Measurements from ENCODE around the gene SUPT3H.

DNA sequence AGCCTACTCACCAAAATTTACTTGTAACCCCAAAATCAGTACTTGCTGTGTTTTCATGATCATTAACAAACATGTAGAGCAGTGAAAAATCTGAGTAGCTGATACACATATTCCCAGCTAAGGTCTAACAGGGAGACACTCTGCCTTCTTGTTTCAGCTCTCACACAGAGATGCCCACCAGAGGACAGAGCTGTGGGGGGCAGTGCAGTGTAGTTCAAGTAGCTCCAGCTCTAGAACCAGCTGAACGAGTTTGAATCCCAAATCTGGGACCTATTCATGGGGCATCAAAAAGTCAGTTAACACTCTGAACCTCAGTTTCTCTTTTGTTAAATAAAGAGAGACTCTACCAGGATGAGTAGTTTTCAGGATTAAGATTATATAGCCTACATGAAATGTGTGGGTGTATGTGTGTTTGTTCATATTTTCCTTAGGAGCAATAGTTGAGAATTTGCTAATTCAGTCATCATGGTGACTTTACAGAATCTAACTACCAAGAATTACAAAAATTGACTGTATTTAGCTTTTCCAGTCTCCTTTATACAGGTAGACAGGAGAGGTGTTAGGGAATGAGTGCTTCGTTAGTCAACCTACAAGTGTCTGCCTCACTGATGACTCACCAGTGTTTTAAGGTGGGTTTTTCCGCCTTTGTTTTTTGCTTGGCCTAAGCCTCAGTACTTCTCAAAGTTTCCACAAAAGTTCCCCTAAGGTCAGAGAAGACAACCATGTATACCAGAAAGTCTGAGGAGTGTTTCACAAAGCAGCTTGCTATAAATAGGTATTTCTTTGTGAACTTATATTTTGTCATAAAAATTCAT lies 213.6 kb downstream of the SUPT3H start:
- TF ChIP-seq CTCF (IDR thresholded peaks at IDR 0.05): no peak
- TF ChIP-seq POLR2A (IDR thresholded peaks at IDR 0.05): no peak
